HG03571 (cell line): ENCODE data around the gene BPI.
"Not testable (repeated sequence)": the region's sequence is repeated elsewhere in the genome, so short reads cannot be mapped to it uniquely, and the experiment has no call there.

Source experiments
- ATAC-seq: cut with Tn5 transposase; IDR thresholded peaks from one replicate; pipeline ENCODE4 v1.9.1; 2021; ENCODE audit not compliant: unreplicated experiment

The BPI gene

DNA sequence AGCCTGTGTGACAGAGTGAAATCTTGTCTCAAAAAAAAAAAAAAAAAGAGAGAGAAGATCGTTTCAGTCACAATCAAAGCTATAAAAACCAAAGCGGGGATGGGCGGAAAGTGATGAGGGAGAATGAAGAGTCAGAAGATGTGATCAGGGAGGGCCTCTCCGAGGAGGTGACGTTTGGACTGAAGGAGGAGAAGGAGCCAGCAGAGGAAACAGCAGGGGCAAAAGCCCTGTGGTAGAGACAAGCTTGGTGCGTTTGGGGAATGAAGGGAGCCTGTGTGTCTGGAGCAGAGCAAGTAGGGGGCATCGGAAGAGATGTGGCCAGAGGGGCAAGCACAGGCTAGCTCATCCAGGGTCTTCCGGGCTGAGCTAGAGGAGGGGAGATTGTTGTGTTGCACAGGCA is 27.9 kb downstream of the BPI start:
- ATAC-seq = no peak

DNA sequence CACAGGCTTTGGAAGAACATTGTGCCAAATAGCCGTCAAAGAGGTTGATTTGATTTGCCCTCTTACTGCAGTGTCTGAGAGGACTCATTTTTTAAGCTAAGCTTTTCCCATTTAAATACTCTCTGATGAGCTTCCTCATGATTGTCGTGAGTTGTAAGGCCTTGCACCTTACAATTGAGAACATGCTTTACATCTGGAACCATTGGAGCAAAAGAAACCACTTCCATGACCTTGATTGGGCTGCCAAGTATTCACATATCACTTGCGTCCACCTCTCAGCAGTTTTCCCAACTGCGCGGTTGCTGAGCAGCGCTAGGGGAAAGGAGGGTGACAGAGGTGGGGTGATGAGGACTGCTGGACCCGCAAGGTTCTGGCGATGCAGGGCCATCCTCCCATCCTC is 30.1 kb downstream of the BPI start:
- no peak for ATAC-seq

- no peak for ATAC-seq
Observed at GRCh38 chr20:38336726-38337125, 32.8 kb downstream of the BPI start.

DNA sequence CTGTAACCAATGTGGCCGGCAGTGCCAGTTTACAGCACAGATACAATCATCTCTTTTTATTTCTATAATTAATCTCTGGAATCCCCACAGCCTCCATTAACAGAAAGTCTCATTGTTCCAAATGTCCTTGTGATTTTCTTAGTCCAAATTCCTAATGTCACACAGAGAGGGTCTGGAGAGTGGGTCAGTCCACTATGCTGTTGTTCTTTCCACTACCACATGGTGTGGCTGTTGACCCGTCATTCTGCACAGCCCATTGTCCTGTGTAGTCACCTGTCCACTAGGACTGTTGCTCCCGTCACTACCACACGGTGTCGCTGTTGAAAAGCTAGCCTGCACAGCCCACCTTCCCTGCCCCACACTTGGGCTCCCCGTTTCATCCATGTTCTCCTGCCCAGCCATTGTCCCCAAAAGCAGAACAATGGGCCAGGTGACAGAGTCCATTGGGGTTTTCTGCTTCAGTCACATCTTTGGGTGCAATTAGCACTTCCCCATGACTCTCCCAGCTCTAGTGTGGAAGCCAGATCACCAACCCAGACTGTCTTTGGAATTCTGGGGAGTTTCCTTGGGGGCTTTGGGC is 33.7 kb downstream of the BPI start:
- ATAC-seq = no peak

DNA sequence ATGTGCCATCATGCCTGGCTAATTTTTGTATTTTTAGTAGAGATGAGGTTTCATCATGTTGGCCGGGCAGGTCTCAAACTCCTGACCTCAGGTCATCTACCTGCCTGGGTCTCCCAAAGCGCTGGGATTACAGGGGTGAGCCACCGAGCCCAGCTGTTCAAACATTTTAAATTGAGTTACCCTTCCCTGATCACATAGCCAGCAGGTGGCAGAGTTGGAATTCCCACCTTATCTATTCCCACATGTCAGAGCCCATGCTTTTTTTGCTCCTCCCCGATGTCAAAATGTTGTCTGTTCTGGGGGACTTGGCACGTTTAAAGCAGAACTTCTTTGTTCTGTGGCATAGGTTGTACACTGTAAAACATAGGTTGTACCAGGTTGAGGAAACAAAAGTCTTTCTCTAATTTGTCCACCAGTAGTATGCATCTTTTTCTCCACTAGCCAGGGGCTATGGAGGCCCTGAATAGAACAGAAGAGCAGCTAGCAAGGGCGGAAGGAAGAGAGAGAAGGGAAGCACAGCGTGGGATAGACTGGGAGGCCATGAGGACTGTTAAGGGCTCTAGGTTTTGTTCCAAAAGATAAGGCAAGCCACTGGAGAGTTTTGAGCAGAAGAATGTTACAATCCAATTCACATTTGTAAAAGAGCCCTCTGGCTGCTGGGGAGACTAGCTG is 35.0 kb downstream of the BPI start:
- ATAC-seq = no peak

DNA sequence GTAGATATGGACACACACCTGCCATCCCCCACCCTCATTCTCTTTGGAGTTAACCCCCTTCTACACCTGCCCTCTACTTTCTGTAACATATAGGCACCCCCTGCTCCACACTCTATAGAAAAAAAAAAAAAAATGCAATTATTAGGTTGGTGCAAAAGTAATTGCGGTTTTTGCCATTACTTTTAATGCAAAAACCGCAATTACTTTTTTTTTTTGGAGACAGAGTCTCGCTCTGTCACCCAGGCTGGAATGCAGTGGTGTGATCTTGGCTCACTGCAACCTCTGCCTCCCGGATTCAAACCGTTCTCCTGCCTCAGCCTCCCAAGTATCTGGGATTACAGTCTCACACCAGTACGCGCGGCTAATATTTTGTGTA is 35.6 kb downstream of the BPI start:
- ATAC-seq = not testable (repeated sequence)

- no peak for ATAC-seq
Observed at GRCh38 chr20:38339997-38340396, 36.0 kb downstream of the BPI start.

GRCh38 chr20:38340693-38341092 is 36.7 kb downstream of the BPI start:
- no peak for ATAC-seq

- ATAC-seq = no peak
Observed at GRCh38 chr20:38342216-38342615, 38.3 kb downstream of the BPI start.

DNA sequence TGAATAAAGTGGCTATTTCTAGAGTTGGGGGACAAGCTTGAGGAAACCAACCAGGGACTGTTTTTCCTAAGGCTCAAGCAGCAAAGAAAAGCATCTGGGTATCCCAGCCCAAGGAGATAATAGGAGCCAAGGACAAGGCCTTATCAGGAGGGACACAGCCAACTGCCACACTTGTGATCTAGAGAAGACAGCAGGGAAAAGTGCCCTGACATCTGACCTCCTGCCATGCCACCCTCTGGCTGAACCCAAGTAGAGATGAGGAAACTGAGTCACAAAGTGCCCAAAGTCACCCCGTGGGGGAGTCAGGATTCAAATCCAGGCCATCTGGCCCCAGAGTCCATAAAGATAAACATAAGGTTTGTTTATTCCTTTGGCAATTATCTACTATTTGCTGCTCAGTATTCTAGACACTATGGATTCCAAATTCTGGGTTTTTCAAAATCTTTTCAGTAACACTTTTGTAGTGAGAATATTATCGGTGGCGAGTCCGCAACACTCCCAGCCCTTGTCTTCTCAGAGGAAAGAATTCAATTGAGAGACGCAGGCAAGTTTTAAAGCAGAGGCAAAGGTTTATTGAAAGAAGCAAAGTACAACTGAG is 38.9 kb downstream of the BPI start:
- ATAC-seq = no peak

- ATAC-seq = no peak
Observed at GRCh38 chr20:38343311-38344106, 39.6 kb downstream of the BPI start.

GRCh38 chr20:38344107-38344701 is 40.2 kb downstream of the BPI start:
- ATAC-seq = no peak

- no peak for ATAC-seq
Observed at GRCh38 chr20:38345643-38346042, 41.7 kb downstream of the BPI start.

DNA sequence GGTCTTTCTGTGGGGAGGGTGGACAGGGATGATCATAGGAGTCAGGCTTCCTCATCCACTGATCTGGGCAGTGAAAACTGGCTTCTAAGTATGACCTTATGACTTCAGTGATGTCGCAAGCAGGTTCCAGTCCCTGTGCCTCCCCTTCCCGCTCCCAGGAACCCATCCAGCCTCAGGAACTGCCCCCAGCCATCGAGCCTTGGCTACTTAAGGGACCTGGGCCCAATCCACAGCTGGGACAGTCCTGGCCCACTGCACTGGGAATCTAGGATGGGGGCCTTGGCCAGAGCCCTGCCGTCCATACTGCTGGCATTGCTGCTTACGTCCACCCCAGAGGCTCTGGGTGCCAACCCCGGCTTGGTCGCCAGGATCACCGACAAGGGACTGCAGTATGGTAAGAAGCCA is 42.3 kb downstream of the BPI start, which contains the start of gene LBP:
Gene LBP (plus strand): TSS at position 236 of the 405 bp plus-strand sequence. CDS start 35 bp downstream, at position 271.
- ATAC-seq = no peak

DNA sequence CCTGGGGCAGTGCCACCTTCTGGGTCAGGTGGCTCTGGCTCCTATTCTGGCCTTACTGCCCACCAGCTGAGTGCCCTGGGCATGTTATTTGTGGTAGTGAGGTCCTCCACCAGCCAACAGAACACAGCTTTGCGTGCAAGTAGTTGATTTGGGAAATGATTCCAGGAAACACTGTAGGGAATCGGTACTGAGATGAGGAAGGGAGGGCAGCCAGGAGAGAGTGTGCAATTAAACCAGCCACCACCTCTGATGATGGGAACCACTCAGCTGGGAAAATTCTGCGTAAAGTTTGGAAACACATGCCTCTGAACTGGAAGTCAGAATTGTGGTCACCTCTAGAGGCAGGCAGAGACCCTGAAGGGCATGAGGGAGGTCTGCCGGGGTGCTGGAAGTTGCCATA is 42.8 kb downstream of the BPI start:
- ATAC-seq = no peak

DNA sequence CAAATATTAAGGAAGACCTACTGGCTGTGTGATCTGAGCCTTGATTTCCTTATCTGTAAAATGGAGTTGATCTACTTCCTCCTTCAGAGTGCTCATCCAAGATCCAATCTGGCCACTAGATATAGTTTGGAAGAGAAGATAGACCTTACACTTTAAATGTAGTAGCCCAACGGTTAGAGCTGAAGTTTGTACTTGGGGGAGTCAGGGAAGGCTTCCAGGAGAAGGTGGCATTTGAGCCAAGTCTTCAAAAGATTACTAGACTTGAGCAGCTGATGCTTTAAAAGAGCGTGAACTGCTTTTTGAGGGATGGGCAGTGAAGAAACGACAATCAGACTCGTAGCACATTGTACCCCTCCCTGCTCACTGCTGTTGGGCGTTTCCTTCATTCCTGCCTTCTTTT is 45.9 kb downstream of the BPI start:
- ATAC-seq = no peak

- no peak for ATAC-seq
Observed at GRCh38 chr20:38350879-38351775, 47.2 kb downstream of the BPI start.

- no peak for ATAC-seq
Observed at GRCh38 chr20:38353316-38353715, 49.4 kb downstream of the BPI start.

DNA sequence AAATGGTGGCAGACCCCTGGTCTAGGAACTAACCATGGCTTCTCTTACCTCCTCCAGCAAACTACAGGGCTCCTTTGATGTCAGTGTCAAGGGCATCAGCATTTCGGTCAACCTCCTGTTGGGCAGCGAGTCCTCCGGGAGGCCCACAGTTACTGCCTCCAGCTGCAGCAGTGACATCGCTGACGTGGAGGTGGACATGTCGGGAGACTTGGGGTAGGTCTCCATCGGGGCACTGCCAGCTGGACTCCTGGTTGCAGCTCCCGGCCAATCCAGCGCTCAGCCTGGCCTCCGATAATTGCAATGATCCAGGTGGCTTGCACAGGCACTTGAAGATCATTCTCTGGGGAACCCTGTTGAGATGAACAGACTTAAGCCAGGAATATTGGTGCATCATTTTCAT is 50.3 kb downstream of the BPI start:
- ATAC-seq = no peak
